Sigmoid colon (tissue), 7 donors: ENCODE data around the gene MOSPD3. TPM values are rescaled to one million over a fixed set of nuclear protein-coding genes. Genes with fewer than 3 reads are reported as not detected.
A peak's percentile ranks its signal among the peaks of the same experiment; 100 is the strongest.

ENCODE experiments used
- DNase-seq: peaks from one replicate; pipeline ENCODE4 v3.0.0-alpha.2; 2019
- H3K27ac ChIP-seq, 4 donors: fragments of 200-600 bp; sonication (generic); one replicate each; pipeline ENCODE4 v1.5.1; 2016 to 2019; ENCODE audit warnings: mild to moderate bottlenecking in 1 of 4
- H3K27me3 ChIP-seq, 3 donors: fragments of 200-600 bp; sonication (generic); one replicate each; pipeline ENCODE4 v1.5.1; 2019; ENCODE audit warnings: mild to moderate bottlenecking in 1 of 3
- H3K36me3 ChIP-seq, 4 donors: fragments of 200-600 bp; sonication (generic); one replicate each; pipeline ENCODE4 v1.5.1; 2016 to 2019
- H3K4me1 ChIP-seq, 4 donors: fragments of 200-600 bp; sonication (generic); one replicate each; pipeline ENCODE4 v1.5.1; 2017 to 2019
- H3K4me3 ChIP-seq, 4 donors: fragments of 200-600 bp; sonication (generic); one replicate each; pipeline ENCODE4 v1.5.1; 2017 to 2019; ENCODE audit warnings: mild to moderate bottlenecking in 2 of 4, moderate library complexity in 1 of 4
- H3K9me3 ChIP-seq, 4 donors: fragments of 200-600 bp in 3 of 4; sonication (generic) in 3 of 4; one replicate each; pipeline versions ENCODE4 v1.5.1 to v1.6.1; 2013 to 2019
- CTCF ChIP-seq, 4 experiments: fragments of 450-650 bp in 3 of 4; fragments of 200-600 bp in 1 of 4; IDR thresholded peaks; one replicate each; pipeline ENCODE4 v1.5.1; 2016 to 2019; ENCODE audit warnings: antibody characterized with exemption in 4 of 4, mild to moderate bottlenecking in 3 of 4, moderate library complexity in 2 of 4
- EP300 ChIP-seq, 4 donors: sonication (generic); formaldehyde crosslinking; IDR thresholded peaks; one replicate each; pipeline ENCODE4 v1.6.1; 2017; ENCODE audit warnings: antibody characterized with exemption in 4 of 4
- POLR2A ChIP-seq, 2 donors: fragments of 450-650 bp; IDR thresholded peaks; one replicate each; pipeline ENCODE4 v1.6.1; 2016; ENCODE audit warnings: antibody characterized with exemption in 2 of 2, mild to moderate bottlenecking in 2 of 2, moderate library complexity in 2 of 2
- POLR2AphosphoS5 ChIP-seq, 4 donors: sonication (generic); formaldehyde crosslinking; IDR thresholded peaks; one replicate each; pipeline ENCODE4 v1.6.1; 2017; ENCODE audit warnings: antibody characterized with exemption in 4 of 4
- WGBS, 2 donors: extraction: QIAGEN DNeasy Blood & Tissue Kit; methylation state at CpG; one replicate each; pipeline ENCODE4 v1.1.7; 2013; 5-methylcytosine and 5-hydroxymethylcytosine counted together
- intact Hi-C: fragments of 100-400 bp; cut with DNase I; formaldehyde crosslinking; loops from one replicate; pipeline ENCODE4 v1.15.1; 2023
- polyA plus RNA-seq, 3 donors: library from polyadenylated mRNA; stranded (reverse); fragments of 200-250 nt; gene quantifications; one replicate each; pipeline ENCODE4 v1.2.3, GENCODE V29; 2013
- total RNA-seq, 4 donors: library from RNA; depleted of rRNA; stranded (reverse); fragments of >200 nt; gene quantifications; one replicate each; pipeline ENCODE4 v1.1.0, GENCODE V29; 2016
- donor health status: healthy with polysubstance abuse.
- donor health status: Bipolar disorder and iron deficiency.
- donor health status: healthy.

Gene MOSPD3
- total and polyA plus RNA-seq, 7 donors, result 8.0 to 19.2 (median 16.4) TPM

GRCh38 chr7:100590077-100590737 is 22.1 kb upstream of the MOSPD3 start:
- H3K4me3 ChIP-seq, result peak overlapping the region in 3 of 4 donors; percentile 3 to 21 (median 14)
- WGBS, 2 donors, result 47 to 61% methylated on average over 20 of the region's 20 CpGs

GRCh38 chr7:100591596-100591995 is 20.7 kb upstream of the MOSPD3 start:
- DNase-seq, result no peak

More at GRCh38 chr7:100590077-100590737, 22.1 kb upstream of the MOSPD3 start:
- Histone ChIP-seq H3K9me3 (no peaks in the 10 kb centered on the region), H3K27ac (peak overlapping the region; percentile 7 to 60 (median 30)), H3K4me1 (peaks cover 0 to 15% (median 10%) of the 10 kb centered on the region in 4 donors), H3K36me3 (no peaks in the 10 kb centered on the region), H3K27me3 (peaks cover 0 to 26% (median 0%) of the 10 kb centered on the region in 3 donors)
- TF ChIP-seq POLR2AphosphoS5 (IDR thresholded peaks at IDR 0.05), result no peak
- no peak for TF ChIP-seq POLR2A (IDR thresholded peaks at IDR 0.05)
- no peak for TF ChIP-seq EP300 (IDR thresholded peaks at IDR 0.05)
- TF ChIP-seq CTCF (IDR thresholded peaks at IDR 0.05), result no peak
- DNase-seq, result peak; percentile 80
- intact Hi-C loops, result no loop called here

GRCh38 chr7:100595188-100595587 is 17.2 kb upstream of the MOSPD3 start:
- no peak for TF ChIP-seq POLR2AphosphoS5 (IDR thresholded peaks at IDR 0.05)
- no peak for TF ChIP-seq CTCF (IDR thresholded peaks at IDR 0.05)
- no peak for TF ChIP-seq EP300 (IDR thresholded peaks at IDR 0.05)
- TF ChIP-seq POLR2A (IDR thresholded peaks at IDR 0.05), result no peak
- no peaks in the 10 kb centered on the region for H3K9me3 ChIP-seq
- H3K4me3 ChIP-seq, result no peak overlapping the region
- no peaks in the 10 kb centered on the region for H3K4me1 ChIP-seq
- H3K27me3 ChIP-seq, result peaks cover 0 to 25% (median 0%) of the 10 kb centered on the region in 3 donors
- WGBS, 2 donors, result 95 to 97% methylated on average over 7 of the region's 7 CpGs
- H3K36me3 ChIP-seq, result no peaks in the 10 kb centered on the region
- no peak for DNase-seq
- intact Hi-C loops, result no loop called here
- no peak overlapping the region for H3K27ac ChIP-seq

More at GRCh38 chr7:100591596-100591995, 20.7 kb upstream of the MOSPD3 start:
- Histone ChIP-seq H3K36me3 (no peaks in the 10 kb centered on the region), H3K4me1 (peaks cover 0 to 11% (median 7%) of the 10 kb centered on the region in 4 donors), H3K27me3 (peaks cover 0 to 26% (median 0%) of the 10 kb centered on the region in 3 donors), H3K4me3 (no peak overlapping the region), H3K9me3 (no peaks in the 10 kb centered on the region), H3K27ac (no peak overlapping the region)
- 94 to 96% methylated on average over 17 of the region's 17 CpGs for WGBS, 2 donors
- intact Hi-C loops, result no loop called here
- TF ChIP-seq EP300 (IDR thresholded peaks at IDR 0.05) (no peak), POLR2A (IDR thresholded peaks at IDR 0.05) (no peak), POLR2AphosphoS5 (IDR thresholded peaks at IDR 0.05) (no peak), CTCF (IDR thresholded peaks at IDR 0.05) (no peak)

- H3K36me3 ChIP-seq, result no peaks in the 10 kb centered on the region
- H3K27ac ChIP-seq, result no peak overlapping the region
- WGBS, 2 donors, result 89 to 90% methylated on average over 4 of the region's 4 CpGs
- no peaks in the 10 kb centered on the region for H3K9me3 ChIP-seq
- TF ChIP-seq EP300 (IDR thresholded peaks at IDR 0.05), result no peak
- TF ChIP-seq CTCF (IDR thresholded peaks at IDR 0.05), result no peak
- TF ChIP-seq POLR2A (IDR thresholded peaks at IDR 0.05), result no peak
- TF ChIP-seq POLR2AphosphoS5 (IDR thresholded peaks at IDR 0.05), result no peak
- H3K4me3 ChIP-seq, result no peak overlapping the region
- intact Hi-C loops, result no loop called here
- H3K27me3 ChIP-seq, result no peaks in the 10 kb centered on the region
- no peak for DNase-seq
- peaks cover 0 to 15% (median 8%) of the 10 kb centered on the region in 4 donors for H3K4me1 ChIP-seq
Measured at GRCh38 chr7:100598425-100598824, 13.9 kb upstream of the MOSPD3 start.
